Mammary epithelial cell (primary cell): ENCODE measurements around the gene PDE2A.

Source experiments
- CTCF ChIP-seq, 2 donors: IDR thresholded peaks in 1 of 2; conservative IDR thresholded peaks in 1 of 2; 2 replicates each; pipeline ENCODE4 v1.5.1; 2011 to 2012; ENCODE audit warnings: inconsistent platforms in 2 of 2, low read length in 2 of 2, mild to moderate bottlenecking in 2 of 2, control low read depth in 1 of 2, low read depth in 1 of 2; ENCODE audit not compliant: insufficient read depth in 1 of 2; ENCODE audit errors: extremely low read depth in 1 of 2
- EZH2 ChIP-seq: IDR thresholded peaks from 2 replicates; pipeline ENCODE4 v1.6.1; 2012; ENCODE audit warnings: low read length, inconsistent platforms, borderline replicate concordance

- TF ChIP-seq CTCF (conservative IDR thresholded peaks at IDR 0.05 in 1 of 2, IDR thresholded peaks at IDR 0.05 in 1 of 2; ENCODE audit: extremely low read depth in 1 of 2, insufficient read depth in 1 of 2, low read depth in 1 of 2, low read length in 2 of 2) = no peak
- TF ChIP-seq EZH2 = no peak
Measured at GRCh38 chr11:72577271-72577721, 96.9 kb downstream of the PDE2A start.
